Kidney (tissue), 14 donors: Measurements from ENCODE around the gene TP53AIP1. TPM values are rescaled to one million over a fixed set of nuclear protein-coding genes. Genes with fewer than 3 reads are reported as not detected.

Source experiments
- DNase-seq, 5 donors: peaks; one replicate each; pipeline ENCODE4 v3.0.0-alpha.2; 2013 to 2020
- FAIRE-seq: peaks from 2 replicates; lab custom pipeline; 2012; peaks lifted over from hg19 to GRCh38; lab: Jason Lieb, UNC
- H3K27ac ChIP-seq, 2 donors: one replicate each; pipeline ENCODE4 v1.7.0; 2013; ENCODE audit warnings: low read depth in 2 of 2, low read length in 2 of 2, inconsistent platforms in 1 of 2
- H3K27me3 ChIP-seq: one replicate; pipeline ENCODE4 v1.7.1; 2013; ENCODE audit warnings: low read length, inconsistent platforms; ENCODE audit not compliant: control insufficient read depth, insufficient read depth
- H3K36me3 ChIP-seq, 3 donors: one replicate each; pipeline versions ENCODE4 v1.7.0 to v1.7.1; 2013; ENCODE audit warnings: low read length in 3 of 3, control low read depth in 1 of 3, inconsistent platforms in 1 of 3; ENCODE audit not compliant: insufficient read depth in 3 of 3, control insufficient read depth in 2 of 3
- H3K4me1 ChIP-seq, 3 donors: one replicate each; pipeline versions ENCODE4 v1.7.0 to v1.7.1; 2013; ENCODE audit warnings: low read length in 3 of 3, inconsistent platforms in 1 of 3, low read depth in 1 of 3; ENCODE audit not compliant: control insufficient read depth in 2 of 3, insufficient read depth in 2 of 3
- H3K4me3 ChIP-seq, 3 donors: one replicate each; pipeline versions ENCODE4 v1.7.0 to v1.8.1; 2013; ENCODE audit warnings: low read length in 3 of 3, control low read depth in 1 of 3, inconsistent platforms in 1 of 3
- H3K9ac ChIP-seq, 3 donors: one replicate each; pipeline versions ENCODE4 v1.7.0 to v1.7.1; 2013; ENCODE audit warnings: low read length in 3 of 3, control low read depth in 1 of 3, inconsistent platforms in 1 of 3
- H3K9me3 ChIP-seq, 3 donors: one replicate each; pipeline versions ENCODE4 v1.7.0 to v1.7.1; 2013; ENCODE audit warnings: low read length in 3 of 3, control low read depth in 1 of 3, inconsistent platforms in 1 of 3; ENCODE audit not compliant: control insufficient read depth in 2 of 3, insufficient read depth in 1 of 3
- CTCF ChIP-seq: IDR thresholded peaks from 3 replicates; pipeline ENCODE4 v1.5.1; 2012; ENCODE audit warnings: mild to moderate bottlenecking, moderate library complexity, borderline replicate concordance; ENCODE audit not compliant: insufficient read depth; ENCODE audit errors: extremely low read depth
- intact Hi-C: fragments of 100-400 bp; cut with DNase I; formaldehyde crosslinking; loops from one replicate; pipeline ENCODE4 v1.11.1; 2022
- polyA plus RNA-seq: library from polyadenylated mRNA; stranded (reverse); fragments of 350-450 nt; fragmentation: Illumina TruSeq; extraction: RNeasy Lipid Tissue Mini Kit (QIAGEN cat#74804); gene quantifications from one replicate; pipeline ENCODE4 v1.2.3, GENCODE V29; 2014; ENCODE audit warnings: low read depth, low replicate concordance; ENCODE audit not compliant: insufficient read depth
- total RNA-seq: library from RNA; stranded (reverse); fragmentation: NEBNext Ultra II Directional; extraction: Animal tissue kit (Norgen Biotek cat#: 25700); gene quantifications from one replicate; pipeline ENCODE4 v1.2.1, GENCODE V29; 2021
- donor health status: control.
- donor health status: control.
- donor health status: control.
- donor health status: control.
- donor health status: control.
- donor health status: DM: yes; HTN: yes; CAD: no.
- donor health status: Normal renal cell carcinoma (clear cell type).

The TP53AIP1 gene
- total and polyA plus RNA-seq, 2 donors from 2014 or later, result 0.82 to 5.3 TPM

GRCh38 chr11:128937480-128937879, 5.2 kb downstream of the TP53AIP1 start:
- Histone ChIP-seq H3K9me3 (no peaks in the 10 kb centered on the region), H3K9ac (no peak overlapping the region), H3K27me3 (no peaks in the 10 kb centered on the region), H3K27ac (peak overlapping the region in 1 of 2 donors; percentile 2), H3K36me3 (no peaks in the 10 kb centered on the region), H3K4me1 (peaks cover 0 to 14% (median 0%) of the 10 kb centered on the region in 3 donors), H3K4me3 (no peak overlapping the region)
- intact Hi-C loops, result no loop called here
- peak in 1 of 5 donors; percentile 56 for DNase-seq
- no peak for TF ChIP-seq CTCF
- FAIRE-seq, result no peak

GRCh38 chr11:128936606-128937251, 5.9 kb downstream of the TP53AIP1 start:
- FAIRE-seq, result no peak
- intact Hi-C loops, result no loop called here
- H3K4me3 ChIP-seq, result no peak overlapping the region
- no peak overlapping the region for H3K9ac ChIP-seq
- peaks cover 0 to 13% (median 0%) of the 10 kb centered on the region in 3 donors for H3K4me1 ChIP-seq
- H3K27ac ChIP-seq, result peak overlapping the region in 1 of 2 donors; percentile 24
- TF ChIP-seq CTCF, result no peak
- H3K36me3 ChIP-seq, result no peaks in the 10 kb centered on the region
- DNase-seq, result peak in 4 of 5 donors; percentile 72 to 90 (median 85)
- H3K27me3 ChIP-seq, result no peaks in the 10 kb centered on the region
- no peaks in the 10 kb centered on the region for H3K9me3 ChIP-seq

- no peak overlapping the region for H3K9ac ChIP-seq
- no peak for TF ChIP-seq CTCF
- H3K36me3 ChIP-seq, result no peaks in the 10 kb centered on the region
- no peak overlapping the region for H3K27ac ChIP-seq
- intact Hi-C loops, result no loop called here
- FAIRE-seq (no peak), DNase-seq (no peak)
- peaks cover 0 to 13% (median 0%) of the 10 kb centered on the region in 3 donors for H3K4me1 ChIP-seq
- H3K27me3 ChIP-seq, result no peaks in the 10 kb centered on the region
- no peaks in the 10 kb centered on the region for H3K9me3 ChIP-seq
- H3K4me3 ChIP-seq, result no peak overlapping the region
These were observed 7.7 kb downstream of the TP53AIP1 start for GRCh38 chr11:128934926-128935325.
